CD4-positive, alpha-beta T cell treated with Interleukin-6 at 100 ng/mL for 8 hours (primary cell): ENCODE measurements around the gene NUDT4.
"Not testable (repeated sequence)": the region's sequence is repeated elsewhere in the genome, so short reads cannot be mapped to it uniquely, and the experiment has no call there.

Experiments used
- DNase-seq: peaks from one replicate; pipeline ENCODE4 v3.0.0-alpha.2; 2020; ENCODE audit warnings: mixed read lengths, low spot score

NUDT4 gene

DNA sequence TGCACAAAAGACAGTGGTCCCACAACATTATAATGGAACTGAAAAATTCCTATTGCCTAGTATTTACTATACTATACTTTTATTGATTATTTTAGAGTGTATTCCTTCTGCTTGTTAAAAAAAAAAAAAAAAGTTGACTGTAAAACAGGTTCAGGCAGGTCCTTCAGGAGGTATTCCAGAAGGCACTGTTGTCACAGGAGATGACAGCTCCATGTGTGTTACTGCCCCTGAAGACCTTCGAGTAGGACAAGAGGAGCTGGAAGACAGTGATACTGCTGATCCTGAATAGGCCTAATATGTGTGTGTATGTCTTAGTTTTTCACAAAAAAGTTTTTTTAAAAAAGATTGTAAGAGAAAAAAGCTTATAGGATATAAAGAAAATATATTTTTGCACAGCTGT lies 51.7 kb downstream of the NUDT4 start:
- DNase-seq = no peak

DNA sequence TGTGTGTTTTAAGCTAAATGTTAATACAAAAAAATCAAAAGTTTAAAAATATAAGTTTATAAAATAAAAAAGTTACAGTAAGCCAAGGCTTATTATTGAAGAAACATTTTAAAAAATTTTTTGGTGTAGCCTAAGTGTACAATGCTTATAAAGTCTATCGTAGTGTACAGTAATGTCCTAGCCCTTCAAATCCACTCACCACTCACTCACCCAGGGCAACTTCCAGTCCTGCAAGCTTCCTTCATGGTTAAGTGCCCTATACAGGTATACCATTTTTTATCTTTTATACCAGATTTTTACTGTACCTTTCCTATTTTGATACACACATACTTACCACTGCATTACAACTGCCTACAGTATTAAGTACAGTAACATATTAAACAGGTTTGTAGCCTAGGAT lies 52.1 kb downstream of the NUDT4 start:
- DNase-seq = no peak

DNA sequence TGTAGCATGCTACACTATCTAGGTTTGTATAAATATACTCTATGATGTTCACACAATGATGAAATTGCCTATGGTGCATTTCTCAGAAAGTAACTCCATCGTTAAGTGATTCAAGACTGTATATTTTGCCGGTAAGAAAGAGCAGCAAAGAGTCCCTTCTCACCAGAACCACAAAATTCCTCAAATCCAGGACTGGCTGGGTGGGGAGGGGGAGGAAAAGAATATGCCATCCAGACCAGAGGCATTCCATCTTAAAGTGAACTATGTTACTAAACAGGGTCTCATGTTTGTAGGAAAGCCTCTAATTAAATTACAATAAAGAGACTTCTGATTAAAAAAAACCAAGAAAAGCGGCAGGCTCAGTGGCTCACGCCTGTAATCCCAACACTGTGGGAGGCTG lies 52.6 kb downstream of the NUDT4 start:
- DNase-seq = no peak

DNA sequence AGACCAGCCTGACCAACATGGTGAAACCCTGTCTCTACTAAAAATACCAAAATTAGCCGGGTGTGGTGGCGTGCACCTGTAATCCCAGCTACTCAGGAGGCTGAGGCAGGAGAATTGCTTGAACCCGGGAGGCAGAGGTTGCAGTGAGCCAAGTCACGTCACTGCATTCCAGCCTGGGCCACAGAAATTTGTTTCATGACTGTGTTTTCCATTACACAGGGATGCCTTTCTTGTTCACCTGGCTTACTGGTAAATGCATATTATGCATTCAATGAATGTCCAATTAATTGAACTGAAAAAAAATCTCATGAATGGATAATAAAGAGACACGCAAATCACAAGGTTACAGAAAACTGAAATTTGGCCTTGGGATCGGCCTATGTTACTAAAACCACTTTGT lies 54.3 kb downstream of the NUDT4 start:
- DNase-seq = not testable (repeated sequence)

DNA sequence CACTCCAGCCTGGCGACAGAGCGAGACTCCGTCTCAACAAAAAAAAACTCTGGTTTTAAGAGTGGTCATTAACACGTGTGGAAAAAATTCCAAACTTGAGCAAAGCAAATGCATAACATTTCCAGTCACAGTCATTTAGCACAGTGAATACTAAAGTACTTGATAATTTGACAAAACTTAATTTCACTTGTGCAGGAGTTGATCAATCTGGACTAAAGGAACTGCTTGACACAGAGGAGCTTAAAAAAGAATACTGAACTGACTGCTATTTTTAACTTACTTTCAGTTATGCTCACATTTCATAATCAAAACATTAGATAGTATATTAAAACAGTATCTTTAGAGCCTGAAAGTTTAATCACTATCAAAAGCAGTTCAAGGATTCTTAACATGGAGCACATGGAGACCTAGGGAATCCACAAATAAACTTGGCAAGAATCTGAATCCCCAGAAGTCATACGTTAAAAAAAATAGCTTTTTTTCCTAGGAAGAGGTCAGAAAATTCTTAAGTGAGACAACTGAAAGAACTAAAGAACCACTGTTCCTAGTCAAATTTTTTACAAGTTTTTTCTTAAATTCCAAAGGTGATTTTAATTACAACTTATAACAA lies 56.6 kb downstream of the NUDT4 start:
- DNase-seq = no peak

DNA sequence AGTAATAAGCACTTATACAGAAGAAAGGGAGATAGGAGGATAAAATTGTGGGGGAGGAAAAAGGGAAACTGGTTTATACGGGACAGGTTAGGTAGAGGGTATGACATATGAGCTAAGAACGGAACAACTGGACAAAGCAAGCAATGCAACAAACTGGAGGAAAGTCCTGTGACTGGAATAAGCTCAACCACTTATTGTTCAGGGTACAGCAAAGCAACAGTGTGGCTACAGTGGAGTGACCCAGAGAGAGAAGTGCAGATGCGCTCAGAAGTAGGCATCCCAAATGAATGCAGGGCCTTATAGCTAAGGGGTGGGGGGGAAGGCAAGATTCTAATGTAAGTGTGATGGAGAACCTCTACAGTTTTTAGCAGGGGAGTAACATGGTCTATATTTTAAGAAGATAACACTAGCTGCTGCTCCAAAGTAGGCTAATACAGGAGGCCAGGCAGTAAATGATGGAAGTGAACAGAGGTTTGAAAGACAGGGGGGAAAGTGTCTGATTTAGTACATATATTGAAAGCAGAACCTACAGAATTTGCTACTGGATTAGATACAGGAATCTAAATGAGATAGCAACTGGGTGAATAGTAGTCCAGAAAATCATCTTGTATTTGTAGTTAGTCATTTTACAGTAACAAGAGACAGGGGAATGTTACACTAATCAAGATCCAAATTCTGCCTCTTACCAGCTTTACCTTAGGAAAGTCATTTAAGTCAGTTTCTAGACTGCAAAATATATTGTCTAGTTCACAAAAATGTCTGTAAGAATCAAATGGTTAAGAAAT lies 60.7 kb downstream of the NUDT4 start:
- DNase-seq = no peak

DNA sequence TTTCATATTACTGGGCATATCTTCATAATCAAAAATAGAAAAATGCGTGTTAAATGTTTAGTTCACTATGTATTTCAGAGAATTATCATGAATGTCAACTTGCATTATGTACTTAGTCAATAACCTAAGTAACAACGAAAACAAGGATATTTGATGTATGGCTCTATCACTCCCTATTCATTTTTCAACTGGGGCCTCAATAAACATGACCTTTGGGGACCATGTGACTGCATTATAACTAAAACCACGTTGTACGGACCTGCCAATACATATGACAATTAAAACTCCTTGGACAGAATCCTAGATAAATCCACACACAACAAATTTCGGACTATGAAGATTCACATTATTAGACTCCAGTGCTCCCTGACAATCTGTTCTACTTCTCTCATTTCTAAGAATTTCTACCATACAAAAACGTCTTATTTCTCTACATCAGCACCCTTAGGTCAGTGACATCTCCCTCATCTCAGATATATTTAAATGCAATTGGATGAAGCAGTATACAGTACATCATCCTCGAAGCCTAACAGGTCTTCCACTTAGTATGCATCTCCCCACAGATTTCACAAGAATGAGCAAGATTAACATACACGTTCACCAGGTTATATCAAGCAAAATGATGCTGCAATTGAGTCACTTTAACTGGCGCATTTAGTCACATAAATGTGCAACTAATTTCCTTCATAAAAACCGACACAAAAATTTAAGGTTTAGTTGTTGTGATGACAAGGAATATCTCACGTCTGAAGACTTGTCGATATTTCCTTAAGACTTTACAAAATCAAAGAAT lies 62.5 kb downstream of the NUDT4 start:
- no peak for DNase-seq

DNA sequence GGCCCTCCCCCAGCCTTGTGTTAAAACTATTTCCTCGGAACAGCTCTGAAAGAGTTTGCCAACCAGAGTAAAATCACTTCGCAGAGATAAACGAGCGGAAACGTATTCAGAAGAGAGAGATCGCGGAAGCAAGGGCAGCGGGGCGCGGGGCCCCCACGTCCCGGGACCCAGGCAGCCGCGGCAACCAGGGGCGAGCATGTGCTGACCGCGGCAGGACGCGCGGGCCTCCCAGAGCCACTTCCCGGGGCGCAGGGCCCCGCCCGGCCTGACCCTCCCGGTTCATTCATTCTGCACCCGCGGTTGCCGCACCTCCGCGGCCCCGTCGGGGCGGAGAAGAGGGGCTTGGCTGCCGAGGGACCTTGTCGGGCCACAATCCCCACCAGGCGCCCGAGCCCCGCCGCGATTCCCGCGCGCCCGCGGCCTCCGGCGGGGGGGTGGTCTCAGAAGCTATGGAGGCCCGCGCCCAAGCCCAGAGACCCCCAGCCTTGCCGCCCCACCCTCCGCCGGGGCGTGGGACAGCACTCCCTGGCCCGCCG lies 63.4 kb downstream of the NUDT4 start:
- peak; percentile 27 for DNase-seq

DNA sequence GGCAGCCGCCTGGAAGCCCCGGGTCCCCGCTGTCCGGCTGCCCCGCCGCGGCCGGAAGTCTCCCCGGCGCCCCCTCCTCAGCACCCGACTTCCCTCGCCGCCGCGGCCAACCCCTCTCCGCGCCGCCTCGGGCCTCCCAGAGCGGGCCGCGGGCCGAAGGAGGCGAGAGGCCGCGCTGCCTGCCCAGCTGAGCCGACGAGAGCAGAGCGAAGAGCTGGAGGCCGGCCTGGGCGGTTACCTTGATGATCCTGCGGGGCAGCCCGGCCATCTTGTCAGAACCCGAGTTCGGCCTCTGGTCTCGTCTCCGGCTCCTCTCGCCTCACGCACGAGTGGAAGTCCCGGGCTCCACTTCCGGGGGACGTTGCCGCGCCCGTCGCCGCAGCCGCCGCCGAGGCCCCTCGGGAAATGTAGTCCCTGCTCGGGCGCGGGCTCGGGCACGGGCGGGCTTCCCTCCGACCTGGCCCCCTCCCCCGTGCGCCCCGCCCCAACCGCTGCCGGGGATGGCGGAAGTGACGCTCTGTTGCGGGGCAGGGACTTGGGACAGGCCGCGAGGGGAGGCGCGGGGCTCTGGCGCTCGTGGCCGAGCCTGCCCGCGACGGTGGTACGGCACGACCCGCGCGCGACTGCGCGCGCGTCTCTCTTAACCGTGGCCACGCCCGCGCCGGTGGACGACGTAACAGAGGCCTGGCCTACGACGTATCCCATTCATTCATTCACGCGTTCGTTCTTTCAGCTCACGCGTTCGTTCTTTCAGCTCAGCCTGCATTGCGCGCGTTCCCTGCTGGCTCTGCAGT lies 64.1 kb downstream of the NUDT4 start, which contains the start of gene UBE2N:
TSS of gene UBE2N (minus strand) at position 331 of the 794 bp plus-strand sequence. CDS start at position 268, 63 bp downstream.
- peak; percentile 92 for DNase-seq

DNA sequence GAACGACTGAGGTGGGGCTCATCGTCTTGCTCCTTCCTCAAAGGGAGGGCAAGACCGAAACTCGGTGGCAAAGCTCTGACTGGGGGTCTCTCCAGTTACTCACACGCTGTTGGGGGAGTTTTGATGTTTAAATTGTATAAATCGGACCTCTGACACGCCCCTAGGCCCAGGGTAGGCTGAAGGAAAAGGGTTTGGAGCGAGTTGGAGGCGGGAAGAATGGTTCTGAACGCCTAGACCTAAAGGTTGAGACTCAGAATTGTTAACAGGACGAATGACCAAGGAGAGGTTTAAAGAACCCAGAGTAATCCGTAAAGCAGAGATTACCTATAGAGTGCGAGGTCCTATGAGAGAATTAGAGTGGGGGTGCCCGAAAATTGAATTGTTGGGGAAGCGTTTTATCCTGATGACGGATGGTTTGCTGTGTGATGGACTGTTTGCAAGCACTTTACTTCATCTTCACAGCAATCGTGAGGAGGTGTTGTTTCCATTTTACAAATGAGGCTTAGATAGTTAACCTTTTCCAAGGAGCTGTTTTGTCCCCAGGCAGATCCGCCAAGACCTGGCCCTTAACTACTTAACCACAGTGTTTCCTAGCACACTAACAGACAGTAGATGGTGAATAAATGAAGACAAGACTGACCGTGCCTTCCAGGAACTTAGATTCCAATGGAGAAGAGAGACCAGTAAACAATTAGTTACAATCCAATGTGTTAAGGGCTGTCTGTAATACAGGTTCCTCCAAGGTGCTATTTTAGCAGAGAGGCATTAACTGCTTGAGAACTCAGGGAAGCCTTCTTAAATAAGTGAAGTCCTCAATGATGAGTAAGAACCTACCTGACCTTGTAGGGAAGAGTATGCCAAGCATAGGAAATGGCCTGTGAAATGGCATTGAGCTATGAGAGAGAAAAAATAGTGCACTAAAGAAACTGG lies 65.0 kb downstream of the NUDT4 start:
- DNase-seq = no peak

DNA sequence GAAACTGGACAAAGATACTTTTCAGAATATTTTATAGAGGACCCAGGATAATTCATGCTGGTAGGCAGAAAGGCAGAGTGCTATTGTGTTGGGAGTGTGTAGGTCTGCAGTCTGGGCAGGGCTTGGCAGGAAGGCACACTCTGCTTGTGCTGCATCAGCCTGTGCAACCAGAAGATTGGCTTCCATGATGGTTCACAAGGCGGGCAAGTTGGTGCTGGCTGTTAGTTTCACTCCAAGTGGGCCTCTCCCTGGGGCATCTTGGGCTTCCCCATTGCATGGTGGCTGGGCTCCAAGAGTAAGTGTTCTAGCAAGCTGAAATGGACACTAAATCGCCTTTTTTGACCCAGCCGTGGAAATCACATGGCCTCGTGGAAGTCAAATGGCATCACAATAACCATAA lies 65.9 kb downstream of the NUDT4 start:
- DNase-seq = no peak

DNA sequence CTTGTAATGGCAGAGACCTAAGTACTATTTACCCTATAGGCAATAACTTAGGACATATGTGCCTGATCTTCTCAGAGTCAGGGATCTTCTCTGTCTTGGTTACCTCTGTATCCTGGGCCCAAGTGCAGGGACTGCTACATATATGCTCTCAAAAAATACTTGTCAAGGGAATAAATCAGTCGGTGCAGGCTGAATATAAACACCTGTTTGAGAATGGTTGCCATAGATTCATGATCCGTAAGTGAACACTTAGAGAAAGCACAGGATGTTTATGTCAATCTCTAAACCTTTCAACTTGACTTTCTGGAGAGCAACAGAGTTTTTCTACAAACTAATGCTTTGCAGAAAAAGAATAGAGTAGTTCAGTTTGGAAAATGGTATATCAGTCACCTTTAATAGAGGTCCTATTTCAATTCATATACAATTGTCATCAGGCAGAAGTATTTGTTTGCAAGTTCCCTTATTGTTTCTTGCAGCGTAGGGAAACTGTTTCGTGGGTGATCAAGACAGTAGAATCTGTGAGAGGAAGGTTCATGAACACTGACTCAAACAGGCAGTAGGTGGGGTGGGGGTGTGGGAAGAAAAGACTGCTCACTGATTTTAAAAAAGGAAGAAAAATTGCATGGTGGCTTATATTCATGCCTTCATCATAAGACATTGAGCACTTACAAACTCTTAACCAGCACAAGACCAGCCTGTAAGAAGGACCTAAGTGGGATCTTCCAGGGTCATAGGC lies 70.0 kb downstream of the NUDT4 start:
- peak; percentile 33 for DNase-seq

DNA sequence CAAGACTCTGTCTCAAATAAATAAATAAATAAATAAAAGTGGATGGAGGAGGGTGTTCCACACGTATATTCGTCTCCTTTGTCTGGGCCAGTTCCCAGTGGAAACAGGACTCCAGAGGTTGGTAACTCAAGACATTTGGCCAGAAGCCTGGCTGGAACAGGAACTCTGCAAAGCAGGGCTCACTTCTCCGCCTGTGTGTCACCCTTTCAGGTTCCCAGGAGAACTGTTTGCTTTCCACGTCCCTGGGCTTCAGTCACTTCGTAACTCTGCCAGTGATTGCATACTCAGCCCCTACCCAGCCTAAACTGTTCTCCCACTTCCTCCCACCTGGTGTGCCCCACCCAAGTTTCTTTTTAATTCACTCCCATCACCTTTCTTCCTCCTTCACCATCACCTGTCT lies 71.1 kb downstream of the NUDT4 start:
- DNase-seq = no peak

DNA sequence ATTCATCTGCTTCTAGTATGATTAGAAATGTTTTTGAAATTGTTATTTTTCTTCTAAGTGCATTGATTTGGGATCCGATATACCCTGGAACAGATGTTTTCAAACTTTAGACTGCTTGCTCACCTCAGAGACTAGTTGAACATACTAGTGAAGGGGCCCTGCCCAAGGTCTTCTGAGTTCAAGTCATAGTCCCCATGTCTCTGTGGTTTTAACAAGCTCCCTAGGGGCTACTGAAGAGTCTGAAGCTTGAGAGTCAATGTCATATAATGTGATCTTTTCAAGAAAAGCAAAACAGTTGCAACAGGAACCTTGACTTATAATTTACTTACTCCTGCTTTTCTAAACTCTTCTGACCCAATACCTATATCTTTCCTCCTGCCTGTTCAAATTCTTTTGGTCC lies 71.6 kb downstream of the NUDT4 start:
- DNase-seq = no peak

DNA sequence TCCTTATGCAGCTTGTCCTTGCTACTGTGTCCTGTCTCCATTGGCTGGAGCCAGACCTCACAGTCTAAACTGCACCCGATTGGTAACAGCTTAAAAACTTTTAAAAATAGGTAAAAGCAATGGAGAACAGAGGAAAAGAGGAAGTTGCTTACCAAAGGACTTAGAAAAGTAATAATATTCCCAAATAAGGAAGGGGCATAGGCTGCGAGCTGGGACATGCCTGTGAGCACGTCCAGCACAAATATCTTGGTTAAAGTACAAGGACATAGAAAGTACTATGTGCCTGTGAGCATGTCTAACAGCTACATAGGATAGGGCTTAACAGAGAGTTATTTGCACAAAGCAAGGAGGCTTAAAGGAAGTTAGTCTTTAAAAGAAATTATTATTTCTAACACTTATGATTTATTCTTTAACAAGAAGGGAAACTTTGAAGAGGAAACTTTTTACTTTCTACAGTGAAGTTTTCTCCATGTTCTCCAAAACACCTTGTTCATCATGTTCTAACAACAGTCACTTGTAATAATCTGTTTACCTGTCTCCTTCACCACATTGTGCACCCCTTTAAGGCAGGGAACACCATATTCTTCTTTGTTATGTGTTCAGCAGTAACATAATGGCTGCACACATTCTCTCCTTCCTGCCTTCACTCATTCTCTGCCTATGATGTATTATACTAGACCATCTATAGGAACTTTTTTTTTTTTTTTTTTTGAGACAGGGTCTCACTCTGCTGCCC lies 73.9 kb downstream of the NUDT4 start:
- DNase-seq = no peak

DNA sequence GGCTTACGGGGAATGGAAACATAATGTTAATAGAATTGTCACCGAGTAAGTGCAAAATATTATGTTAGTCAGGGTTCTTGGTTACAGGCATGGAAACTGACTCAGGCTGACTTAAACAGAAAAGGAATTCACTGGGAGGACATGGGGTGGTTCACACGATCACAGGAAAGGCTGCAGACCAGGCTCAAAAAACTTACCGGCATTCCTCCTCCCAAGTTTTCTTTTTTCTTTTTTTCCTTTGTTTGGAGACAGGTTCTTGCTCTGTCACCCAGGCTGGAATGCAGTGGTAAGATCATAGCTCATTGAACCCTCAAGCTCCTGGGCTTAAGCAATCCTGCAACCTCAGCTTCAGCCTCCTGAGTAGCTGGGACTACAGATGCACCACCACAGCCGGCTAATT lies 75.9 kb downstream of the NUDT4 start:
- no peak for DNase-seq

DNA sequence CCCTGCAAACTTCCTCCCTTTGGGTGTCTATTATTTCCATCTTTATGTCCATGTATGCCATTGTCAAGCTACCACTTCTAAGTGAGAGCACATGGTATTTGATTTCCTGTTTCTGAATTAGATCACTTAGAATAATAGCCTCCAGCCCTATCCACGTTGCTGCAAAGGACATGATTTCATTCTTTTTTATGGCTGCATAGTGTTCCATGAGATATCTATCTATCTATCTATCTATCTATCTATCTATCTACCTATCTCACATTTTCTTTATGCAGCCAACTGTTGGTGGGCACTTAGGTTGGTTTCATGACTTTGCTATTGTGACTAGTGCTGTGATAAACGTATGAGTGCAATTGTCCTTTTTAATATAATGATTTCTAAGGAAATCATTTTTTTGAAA lies 78.4 kb downstream of the NUDT4 start:
- DNase-seq = no peak
